IMR-90 (cell line): ENCODE measurements around the gene RPS6KA5. TPM values are rescaled to one million over a fixed set of nuclear protein-coding genes. Genes with fewer than 3 reads are reported as not detected.
A peak's percentile ranks its signal among the peaks of the same experiment; 100 is the strongest.

Experiments
- ATAC-seq: fragments of 200-7000 bp; cut with Tn5 transposase; 2 replicates; pipeline ENCODE4 v1.9.1; 2020; ENCODE audit warnings: low read depth, mild to moderate bottlenecking, moderate library complexity
- BruUV-seq: library from RNA; stranded (reverse); fragments of 400-500 nt; replicated peaks from 2 replicates; lab custom pipeline; 2021; lab: Mats Ljungman, UMichigan
- CTCF ChIA-PET: fragments of 300-600 bp; formaldehyde crosslinking; extraction: SDS; loops from one replicate; lab custom pipeline; 2021; ENCODE audit warnings: antibody characterized with exemption; lab: Yijun Ruan, JAX
- POLR2A ChIA-PET: fragments of 300-600 bp; sonication (Branson Sonifier 250); formaldehyde crosslinking; loops from one replicate; lab custom pipeline; 2022; ENCODE audit warnings: antibody characterized with exemption; ENCODE audit not compliant: unreplicated experiment; lab: Charles Lee
- DNase-seq: peaks from one replicate; pipeline ENCODE4 v3.0.0; 2013
- H2AFZ ChIP-seq: replicated peaks from 2 replicates; pipeline ENCODE3; 2013; ENCODE audit warnings: low read length, mild to moderate bottlenecking; ENCODE audit not compliant: poor library complexity
- H2AK5ac ChIP-seq: 2 replicates; pipeline ENCODE4 v1.6.1; 2013; ENCODE audit warnings: low read depth, low read length, inconsistent platforms
- H2AK9ac ChIP-seq: replicated peaks from 2 replicates; pipeline ENCODE3; 2013; ENCODE audit warnings: mild to moderate bottlenecking, low read depth, low read length, moderate library complexity; ENCODE audit not compliant: poor library complexity
- H2BK120ac ChIP-seq: 2 replicates; pipeline ENCODE4 v1.6.1; 2013; ENCODE audit warnings: low read depth, low read length, inconsistent platforms
- H2BK15ac ChIP-seq: 3 replicates; pipeline ENCODE4 v1.6.1; 2013; ENCODE audit warnings: low read depth, low read length, inconsistent platforms
- H2BK20ac ChIP-seq: 2 replicates; pipeline ENCODE4 v1.6.1; 2013; ENCODE audit warnings: low read depth, mild to moderate bottlenecking, inconsistent platforms, low read length, moderate library complexity
- H2BK5ac ChIP-seq: 2 replicates; pipeline ENCODE4 v1.6.1; 2013; ENCODE audit warnings: mild to moderate bottlenecking, low read depth, low read length, inconsistent platforms; ENCODE audit not compliant: poor library complexity, severe bottlenecking
- H3K14ac ChIP-seq: replicated peaks from 2 replicates; pipeline ENCODE4 v1.6.1; 2013; ENCODE audit warnings: low read depth, low read length, inconsistent platforms
- H3K18ac ChIP-seq: 2 replicates; pipeline ENCODE4 v1.6.1; 2013; ENCODE audit warnings: low read depth, low read length, control low read depth
- H3K23ac ChIP-seq: 2 replicates; pipeline ENCODE4 v1.6.1; 2013; ENCODE audit warnings: low read depth, low read length, inconsistent platforms
- H3K27ac ChIP-seq: 2 replicates; pipeline ENCODE4 v1.5.1; 2013; ENCODE audit warnings: mild to moderate bottlenecking, control low read depth, low read length; ENCODE audit not compliant: insufficient read depth
- H3K27me3 ChIP-seq: 2 replicates; pipeline ENCODE4 v1.6.1; 2013; ENCODE audit warnings: low read length; ENCODE audit not compliant: control insufficient read depth, insufficient read depth
- H3K36me3 ChIP-seq: 2 replicates; pipeline ENCODE4 v1.6.1; 2013; ENCODE audit warnings: low read length, mixed read lengths; ENCODE audit not compliant: control insufficient read depth, insufficient read depth
- H3K4ac ChIP-seq: 2 replicates; pipeline ENCODE4 v1.6.1; 2013; ENCODE audit warnings: low read depth, low read length, inconsistent platforms
- H3K4me1 ChIP-seq: 2 replicates; pipeline ENCODE4 v1.6.1; 2013; ENCODE audit warnings: low read length, mixed read lengths; ENCODE audit not compliant: control insufficient read depth, insufficient read depth
- H3K4me2 ChIP-seq: 2 replicates; pipeline ENCODE4 v1.6.1; 2013; ENCODE audit warnings: low read depth, mild to moderate bottlenecking, control low read depth, low read length, moderate library complexity
- H3K4me3 ChIP-seq: 2 replicates; pipeline ENCODE4 v1.5.1; 2013; ENCODE audit warnings: low read depth, mild to moderate bottlenecking, control low read depth, low read length, moderate library complexity; ENCODE audit not compliant: insufficient read depth
- H3K56ac ChIP-seq: 2 replicates; pipeline ENCODE4 v1.6.1; 2013; ENCODE audit warnings: low read length, inconsistent platforms; ENCODE audit not compliant: insufficient read depth; ENCODE audit errors: extremely low read depth
- H3K79me1 ChIP-seq, 2 experiments: 2 replicates each; pipeline ENCODE4 v1.6.1; 2013; ENCODE audit warnings: low read length in 2 of 2, inconsistent platforms in 1 of 2, low read depth in 1 of 2
- H3K9ac ChIP-seq: 2 replicates; pipeline ENCODE4 v1.6.1; 2013; ENCODE audit warnings: low read depth, low read length, control low read depth
- H3K9me1 ChIP-seq: 2 replicates; pipeline ENCODE4 v1.6.1; 2013; ENCODE audit warnings: low read length, inconsistent platforms; ENCODE audit not compliant: insufficient read depth
- H3K9me3 ChIP-seq: 2 replicates; pipeline ENCODE4 v1.6.1; 2013; ENCODE audit warnings: low read length; ENCODE audit not compliant: control insufficient read depth, insufficient read depth
- H4K20me1 ChIP-seq: 2 replicates; pipeline ENCODE4 v1.6.1; 2013; ENCODE audit warnings: low read length, inconsistent platforms; ENCODE audit not compliant: insufficient read depth
- H4K5ac ChIP-seq: 2 replicates; pipeline ENCODE4 v1.6.1; 2013; ENCODE audit warnings: mild to moderate bottlenecking, low read depth, low read length, control low read depth
- H4K8ac ChIP-seq, 2 experiments: 2 replicates each; pipeline ENCODE4 v1.6.1; 2013; ENCODE audit warnings: low read depth in 2 of 2, low read length in 2 of 2, control low read depth in 1 of 2, inconsistent platforms in 1 of 2
- H4K91ac ChIP-seq: 2 replicates; pipeline ENCODE4 v1.6.1; 2013; ENCODE audit warnings: low read depth, low read length, inconsistent platforms; ENCODE audit not compliant: insufficient read depth
- BHLHE40 ChIP-seq: fragments of 150-350 bp; IDR thresholded peaks from 2 replicates; pipeline ENCODE4 v1.6.1; 2016; ENCODE audit warnings: mild to moderate bottlenecking, low read depth, low read length
- CEBPB ChIP-seq: IDR thresholded peaks from 2 replicates; pipeline ENCODE4 v1.6.1; 2012; ENCODE audit warnings: low read depth, low read length, improper control_type of control experiment
- CHD1 ChIP-seq: IDR thresholded peaks from 2 replicates; pipeline ENCODE4 v1.6.1; 2012; ENCODE audit warnings: low read depth, low read length, improper control_type of control experiment
- MAZ ChIP-seq: IDR thresholded peaks from 2 replicates; pipeline ENCODE4 v1.6.1; 2012; ENCODE audit warnings: low read depth, mild to moderate bottlenecking, low read length, improper control_type of control experiment, moderate library complexity, borderline replicate concordance
- MXI1 ChIP-seq: IDR thresholded peaks from 2 replicates; pipeline ENCODE4 v1.6.1; 2012; ENCODE audit warnings: low read depth, mild to moderate bottlenecking, low read length, moderate library complexity, borderline replicate concordance
- NFE2L2 ChIP-seq: fragments of 150-350 bp; IDR thresholded peaks from 2 replicates; pipeline ENCODE4 v1.6.1; 2016; ENCODE audit warnings: low read depth, mild to moderate bottlenecking, low read length
- POLR2A ChIP-seq: IDR thresholded peaks from 2 replicates; pipeline ENCODE4 v1.6.1; 2012; ENCODE audit warnings: mild to moderate bottlenecking, low read depth, low read length
- RAD21 ChIP-seq: IDR thresholded peaks from 2 replicates; pipeline ENCODE4 v1.6.1; 2012; ENCODE audit warnings: low read length, improper control_type of control experiment
- RCOR1 ChIP-seq: IDR thresholded peaks from 2 replicates; pipeline ENCODE4 v1.6.1; 2012; ENCODE audit warnings: mild to moderate bottlenecking, low read length, improper control_type of control experiment; ENCODE audit not compliant: insufficient replicate concordance
- SMC3 ChIP-seq: fragments of 150-350 bp; IDR thresholded peaks from 2 replicates; pipeline ENCODE4 v1.6.1; 2016; ENCODE audit warnings: low read depth, mild to moderate bottlenecking, antibody characterized with exemption, low read length, moderate library complexity
- WGBS, 2 experiments: methylation state at CpG; one replicate each; pipeline versions ENCODE4 v1.1.5 to v1.1.7; 2013; ENCODE audit warnings: missing lambda C conversion rate in 2 of 2; ENCODE audit not compliant: insufficient read length in 1 of 2; ENCODE audit errors: extremely low coverage in 2 of 2; 5-methylcytosine and 5-hydroxymethylcytosine counted together
- dilution Hi-C: fragments of 300-500 bp; cut with HindIII; formaldehyde crosslinking; loops from one replicate; pipeline ENCODE4 v1.14.3; 2018; ENCODE audit warnings: low sequenced_read_pairs; ENCODE audit not compliant: unreplicated experiment
- in situ Hi-C: fragments of 300-500 bp; cut with MboI; formaldehyde crosslinking; loops from 3 replicates; pipeline ENCODE4 v1.14.3; 2019; ENCODE audit warnings: low sequenced_read_pairs, inconsistent platforms, mixed read lengths
- intact Hi-C: fragments of 100-400 bp; cut with micrococcal nuclease; formaldehyde crosslinking; loops from 2 replicates; pipeline ENCODE4 v1.10.0; 2022
- polyA plus RNA-seq, 3 experiments: library from polyadenylated mRNA; depleted of rRNA; stranded (reverse); fragments of >200 nt; gene quantifications; 2 replicates each; pipeline ENCODE4 v1.2.3, GENCODE V29; 2012; ENCODE audit warnings: low replicate concordance in 1 of 3
- total RNA-seq: library from RNA; depleted of rRNA; stranded (reverse); fragments of >200 nt; gene quantifications from 2 replicates; pipeline ENCODE4 v1.2.3, GENCODE V29; 2012
- TF ChIP-seq, protein P1 (sequence below): fragments of 150-350 bp; IDR thresholded peaks from 2 replicates; pipeline ENCODE4 v1.6.1; 2017; ENCODE audit warnings: mild to moderate bottlenecking, antibody characterized with exemption, low read length, low read depth

RPS6KA5 gene
- total and polyA plus RNA-seq, 2 of the 4 experiments (the other 2 are of a cell fraction): 0.36 TPM

DNA sequence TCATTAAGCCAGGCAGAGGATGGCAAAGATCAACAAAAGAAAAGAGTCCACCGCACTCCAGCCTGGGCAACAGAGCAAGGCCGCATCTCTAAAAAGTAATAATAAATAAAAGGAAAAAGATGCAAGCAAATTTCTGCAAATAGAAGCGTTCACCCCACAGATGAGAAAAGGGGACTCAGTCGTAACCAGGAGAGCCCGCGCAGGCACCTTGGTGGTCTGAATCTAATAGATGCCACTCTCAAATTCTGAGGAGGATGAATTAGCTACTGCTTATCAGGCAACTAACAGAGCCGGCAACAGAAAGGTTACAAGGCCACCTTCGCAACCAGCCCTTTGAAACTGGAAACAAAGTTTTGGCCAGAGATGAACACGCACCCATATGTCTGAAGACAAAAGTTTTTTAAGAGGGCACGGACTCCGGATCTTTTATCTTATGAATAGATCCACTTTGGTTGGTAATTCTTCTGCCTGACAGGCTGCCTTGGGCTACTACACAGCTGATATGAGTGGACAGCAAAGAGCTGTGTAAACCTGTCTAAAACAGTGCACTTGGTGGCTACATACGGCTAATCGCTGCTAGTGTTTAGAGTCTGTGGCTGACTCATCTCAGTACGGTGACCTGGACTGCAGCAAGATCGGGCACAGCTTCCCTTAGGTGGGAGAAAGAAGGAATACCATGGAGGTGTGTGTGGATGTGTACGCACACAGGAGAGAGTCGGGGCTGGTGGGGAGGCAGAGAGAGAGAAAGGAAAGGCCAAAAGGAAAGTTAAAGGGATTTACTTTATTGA, 211.3 kb downstream of the RPS6KA5 start:
- intact Hi-C loops (no loop called here), dilution Hi-C loops (no loop called here), in situ Hi-C loops (no loop called here)
- Histone ChIP-seq H3K27ac (no peak overlapping the region), H4K5ac (no peak overlapping the region), H4K20me1 (no peaks in the 10 kb centered on the region), H3K18ac (no peak overlapping the region), H2BK15ac (no peak overlapping the region), H3K79me1 (no peaks in the 10 kb centered on the region), H3K9me1 (0 out of 2 replicates have a peak, but pooled peaks cover 5% of the 10 kb centered on the region), H4K8ac (no peak overlapping the region), H3K4me1 (no peaks in the 10 kb centered on the region), H2BK20ac (0 out of 2 replicates have a peak overlapping the region, but pooled peaks have one; percentile 25), H3K23ac (no peak overlapping the region), H3K36me3 (no peaks in the 10 kb centered on the region), H2BK120ac (no peak overlapping the region), H3K14ac (no peak overlapping the region), H3K9me3 (no peaks in the 10 kb centered on the region), H3K56ac (no peak overlapping the region), H2AFZ (peak overlapping the region; percentile 74), H3K9ac (no peak overlapping the region), H3K4me2 (no peak overlapping the region), H4K91ac (no peak overlapping the region), H2BK5ac (no peak overlapping the region), H3K4ac (no peak overlapping the region), H2AK9ac (no peak overlapping the region), H2AK5ac (no peak overlapping the region), H3K4me3 (no peak overlapping the region), H3K27me3 (0 out of 2 replicates have a peak, but pooled peaks cover 2% of the 10 kb centered on the region)
- ATAC-seq (0 out of 2 replicates have a peak, but pooled peaks have one; percentile 48), DNase-seq (peak; percentile 49)
- TF ChIP-seq MAZ (no peak), MXI1 (no peak), BHLHE40 (no peak), CEBPB (no peak), RCOR1 (no peak), SMC3 (no peak), RAD21 (no peak), POLR2A (no peak), CHD1 (no peak), NFE2L2 (no peak)
- TF ChIP-seq, protein P1, sequence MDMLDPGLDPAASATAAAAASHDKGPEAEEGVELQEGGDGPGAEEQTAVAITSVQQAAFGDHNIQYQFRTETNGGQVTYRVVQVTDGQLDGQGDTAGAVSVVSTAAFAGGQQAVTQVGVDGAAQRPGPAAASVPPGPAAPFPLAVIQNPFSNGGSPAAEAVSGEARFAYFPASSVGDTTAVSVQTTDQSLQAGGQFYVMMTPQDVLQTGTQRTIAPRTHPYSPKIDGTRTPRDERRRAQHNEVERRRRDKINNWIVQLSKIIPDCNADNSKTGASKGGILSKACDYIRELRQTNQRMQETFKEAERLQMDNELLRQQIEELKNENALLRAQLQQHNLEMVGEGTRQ: no peak
- BruUV-seq: no TSS peak
- CTCF ChIA-PET: interaction anchor here (0.6 kb wide), 1 partner anchor 25 kb away, joined by 4 read pairs; no protein-coding TSS in a partner anchor
- POLR2A ChIA-PET: interaction anchor here (0.6 kb wide), 1 partner anchor 79 kb away, joined by 6 read pairs; no protein-coding TSS in a partner anchor
- 43% methylated on average over 4 of the region's 17 CpGs; no CpG with 5 or more reads in 1 of the 2 experiments for WGBS, 2 experiments
